Activated T-helper 1 cell treated with Interleukin-2 at 50 U/mL for 16 hours (primary cell): ENCODE results near the gene PPL.
A peak's percentile ranks its signal among the peaks of the same experiment; 100 is the strongest.
"Not testable (repeated sequence)": the region's sequence is repeated elsewhere in the genome, so short reads cannot be mapped to it uniquely, and the experiment has no call there.

Source experiments
- DNase-seq: peaks from one replicate; pipeline ENCODE4 v3.0.0-alpha.2; 2020; ENCODE audit warnings: low read depth

Gene PPL

DNA sequence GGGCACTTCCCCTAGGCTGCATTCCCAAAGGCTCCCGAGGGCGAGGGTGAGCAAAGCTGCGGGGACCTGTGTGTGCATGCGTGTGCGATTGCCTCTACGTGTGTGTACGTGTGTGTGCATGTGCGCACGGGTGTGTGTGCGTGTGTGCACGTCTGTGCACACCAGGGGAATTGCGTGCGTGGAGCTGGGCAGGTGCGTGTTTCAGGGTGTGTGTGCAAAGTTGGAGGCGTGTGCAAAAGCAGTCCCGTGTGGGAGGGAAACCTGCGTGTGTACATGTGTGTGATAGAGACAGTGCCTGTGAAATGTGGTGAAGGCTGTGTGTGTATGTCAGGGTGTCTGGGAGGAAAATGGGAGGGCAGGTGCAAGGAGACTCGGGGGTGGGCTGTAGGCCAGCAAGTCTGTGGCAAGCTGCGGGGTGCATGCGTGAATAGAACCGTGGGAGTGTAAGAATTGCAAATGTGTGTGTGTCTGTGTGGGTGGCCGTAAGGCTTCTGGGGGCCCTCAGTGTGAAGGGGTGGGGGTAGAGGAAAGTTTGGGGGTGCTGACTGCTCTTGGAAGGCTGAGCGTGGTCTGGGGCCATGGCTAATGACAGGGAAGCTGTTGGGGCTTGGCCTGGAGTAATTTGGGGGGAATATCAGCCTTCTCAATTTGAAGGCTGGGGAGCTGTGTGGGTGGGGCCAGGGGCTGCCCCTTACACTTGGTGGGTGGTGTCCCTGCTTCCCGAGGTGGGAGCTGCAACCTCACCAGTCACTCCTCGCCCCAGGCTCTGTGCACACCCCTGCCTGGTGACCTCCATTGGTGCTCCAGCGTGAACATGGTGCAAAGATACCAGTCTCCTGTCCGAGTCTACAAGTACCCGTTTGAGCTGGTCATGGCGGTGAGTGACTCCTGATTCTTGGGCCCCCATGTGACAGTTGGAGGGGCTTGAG lies 21.8 kb upstream of the PPL start:
- DNase-seq = no peak

DNA sequence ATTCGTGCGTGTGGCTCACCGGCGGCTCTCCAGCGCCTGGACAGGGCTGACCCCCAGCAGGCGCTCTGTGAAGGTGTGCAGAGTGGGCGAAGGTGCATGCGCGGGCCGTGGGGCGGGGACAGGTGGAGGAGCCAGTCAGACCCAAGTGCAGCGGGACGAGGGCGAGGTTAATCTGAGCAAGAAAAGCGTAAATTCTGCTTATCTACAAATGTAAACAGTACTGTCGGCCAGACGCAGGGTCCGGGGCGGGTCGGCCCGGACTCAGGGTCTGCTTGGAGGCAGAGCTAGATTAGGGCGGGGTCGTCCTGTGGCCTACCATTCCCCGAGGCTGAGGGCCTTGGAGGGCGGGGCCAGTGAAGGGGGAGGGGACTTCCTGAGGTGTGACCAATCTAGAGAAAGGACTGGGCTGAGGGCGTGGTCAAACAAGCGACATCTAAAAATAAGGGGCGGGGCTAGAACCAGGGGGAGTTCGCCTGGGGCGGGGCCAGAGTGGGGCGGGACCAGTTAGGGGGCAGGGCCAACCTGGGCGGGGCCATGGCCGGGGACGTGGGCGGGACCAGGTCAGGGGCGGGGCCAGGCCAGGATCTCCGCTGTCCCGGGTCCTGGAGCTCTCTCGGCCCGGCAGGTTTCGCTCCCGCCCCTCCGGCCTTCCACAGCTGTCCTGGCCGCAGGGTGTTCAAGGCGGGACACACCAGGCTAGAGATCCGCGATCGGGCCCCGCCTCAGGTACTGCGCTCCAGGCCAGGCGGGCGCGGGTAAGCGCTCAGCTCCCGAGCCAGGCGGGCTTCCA lies 21.0 kb upstream of the PPL start, which contains the start of gene SEC14L5:
SEC14L5 (plus strand) TSS at position 611 of the 790 bp plus-strand sequence. CDS start 994 bp downstream, outside the sequence.
- DNase-seq = peak; percentile 78

DNA sequence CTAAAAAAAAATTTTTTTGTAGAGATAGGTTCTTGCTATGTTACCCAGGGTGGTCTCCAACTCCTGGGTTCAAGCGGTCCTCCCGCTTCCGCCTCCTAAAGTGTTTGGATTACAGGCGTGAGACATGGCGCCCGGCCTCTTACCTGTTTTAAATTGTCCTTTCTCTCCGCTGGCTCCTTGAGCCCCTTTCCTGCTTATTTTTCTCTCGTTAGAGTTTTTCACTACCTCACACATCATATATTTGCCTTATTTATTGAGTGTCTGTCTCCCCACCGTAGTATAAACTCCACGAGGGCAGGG lies 20.4 kb upstream of the PPL start:
- no peak for DNase-seq

DNA sequence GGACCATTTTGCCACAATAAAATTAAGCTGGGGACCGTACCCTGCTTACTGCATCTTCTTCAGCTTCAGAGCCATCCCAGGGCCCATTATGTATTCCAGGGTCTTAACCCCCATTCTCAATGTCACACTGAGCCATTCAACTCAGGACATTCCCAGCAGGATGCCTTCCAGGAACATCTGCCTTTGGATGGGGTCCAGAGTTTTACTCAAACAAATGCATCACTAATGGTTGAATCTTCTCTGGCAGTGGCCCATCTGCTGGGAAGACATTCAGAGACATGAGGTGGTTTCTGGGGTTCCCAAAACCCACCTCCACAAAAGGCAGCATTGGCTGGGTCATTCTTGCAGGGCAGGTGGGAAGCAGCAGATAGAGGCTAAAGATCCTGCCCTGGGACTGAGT lies 17.8 kb upstream of the PPL start:
- no peak for DNase-seq

DNA sequence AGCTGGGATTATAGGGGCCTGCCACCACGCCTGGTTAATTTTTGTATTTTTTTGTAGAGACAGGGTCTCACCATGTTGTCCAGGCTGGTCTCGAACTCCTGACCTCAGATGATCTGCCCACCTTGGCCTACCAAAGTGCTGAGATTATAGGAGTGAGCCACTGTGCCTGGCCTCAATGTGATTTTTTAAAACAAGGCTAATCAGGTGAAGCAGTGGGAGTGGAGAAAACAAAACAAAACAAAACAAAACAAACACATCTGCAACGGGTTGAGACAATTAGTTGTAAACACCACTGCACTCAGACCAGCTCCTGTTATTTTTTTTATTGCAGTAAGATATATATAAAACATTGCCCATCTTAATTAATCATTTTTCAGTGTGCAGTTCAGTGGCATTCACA lies 14.6 kb upstream of the PPL start:
- not testable (repeated sequence) for DNase-seq

DNA sequence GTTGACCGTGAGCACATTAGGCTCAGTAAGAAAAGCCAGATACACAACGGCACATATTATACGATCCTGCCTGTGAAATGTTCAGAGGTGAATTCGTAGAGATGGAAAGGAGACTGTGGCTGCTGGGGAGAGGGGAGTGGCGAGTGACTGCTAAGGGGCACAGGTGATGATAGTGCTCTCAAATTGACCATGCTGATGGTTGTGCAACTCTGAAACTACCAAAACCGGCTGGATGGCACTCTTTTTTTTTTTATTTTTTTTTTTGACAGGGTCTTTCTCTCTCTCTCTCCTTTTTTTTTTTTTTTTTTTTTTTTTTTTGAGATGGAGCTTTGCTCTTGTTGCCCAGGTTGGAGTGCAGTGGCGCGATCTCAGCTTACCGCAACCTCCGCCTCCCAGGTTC lies 13.0 kb upstream of the PPL start:
- no peak for DNase-seq

DNA sequence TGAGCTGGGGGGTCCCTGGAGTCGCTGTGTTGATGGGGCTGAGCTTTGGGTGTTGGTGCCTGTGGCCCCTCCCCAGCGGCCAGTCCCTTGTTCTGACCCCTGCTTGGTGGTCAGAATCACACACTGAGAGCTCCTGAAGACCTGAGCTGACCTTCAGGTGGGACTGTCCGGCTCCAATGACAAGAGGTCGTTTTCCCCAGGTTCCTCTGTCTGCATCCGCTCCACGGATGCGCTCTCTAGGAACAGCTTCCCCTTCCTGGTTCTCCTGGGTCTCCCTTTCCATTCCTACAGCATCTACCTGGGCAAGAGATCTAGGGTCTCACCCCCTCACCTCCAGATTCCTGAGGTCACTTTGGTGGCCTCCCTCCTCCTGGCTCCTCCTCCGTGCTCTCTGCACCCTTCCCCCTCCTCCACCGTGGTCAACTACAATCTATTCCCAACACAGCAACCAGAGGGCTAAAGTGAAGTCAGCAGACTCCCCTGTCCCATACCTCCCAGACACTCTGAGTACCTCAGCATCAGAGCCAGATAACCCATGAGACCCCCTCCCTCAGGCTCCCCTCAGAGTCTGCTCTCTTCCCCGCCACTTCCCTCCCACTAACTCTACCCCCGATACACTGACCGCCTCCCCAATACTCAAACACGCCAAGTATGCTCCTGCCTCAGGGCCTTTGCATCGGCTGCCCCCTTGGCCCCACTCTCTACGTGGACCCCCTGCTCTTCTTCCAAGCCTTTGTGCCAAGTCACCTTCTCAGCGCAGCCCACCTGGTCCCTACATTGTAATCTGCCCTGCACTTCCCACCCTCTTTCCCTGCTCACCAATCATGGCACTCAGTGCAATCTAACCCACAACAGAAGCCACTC lies 12.2 kb upstream of the PPL start:
- no peak for DNase-seq

DNA sequence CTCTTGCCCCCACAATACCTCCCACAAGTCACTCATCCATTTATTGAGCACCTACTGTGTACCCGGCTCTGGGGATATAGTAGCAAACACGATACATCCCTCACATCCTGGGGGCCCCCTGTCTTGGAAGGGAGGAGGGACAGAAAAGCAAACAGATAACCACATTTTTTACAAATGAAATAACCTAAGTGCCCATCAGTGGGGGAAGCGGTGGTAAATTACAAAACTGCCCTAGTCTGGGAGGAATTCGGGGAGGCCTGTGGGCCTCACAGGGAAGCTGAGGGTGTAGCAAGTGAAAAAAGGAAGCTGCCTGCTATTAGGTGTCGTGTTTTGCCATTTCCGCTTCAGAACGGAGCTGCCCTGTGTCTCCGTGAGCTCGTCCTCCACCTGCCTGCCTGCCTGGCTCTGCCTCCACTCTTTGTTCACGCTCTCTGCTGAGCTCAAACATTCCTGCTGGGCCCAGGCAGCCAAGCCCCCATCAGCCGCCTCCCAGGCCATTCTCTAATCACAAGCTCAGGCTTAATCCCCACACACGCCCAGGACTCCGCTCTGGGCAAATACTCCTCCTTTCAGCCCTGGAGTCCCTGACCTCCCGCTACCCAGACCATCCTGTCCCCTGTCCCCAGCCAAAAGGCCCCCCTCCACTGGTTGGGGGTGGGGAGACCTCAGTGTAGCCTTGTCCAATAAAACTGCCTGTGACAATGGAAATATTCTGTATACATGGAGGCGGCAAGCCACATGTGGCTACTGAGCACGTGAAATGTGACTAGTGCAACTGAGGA lies 11.0 kb upstream of the PPL start:
- no peak for DNase-seq

DNA sequence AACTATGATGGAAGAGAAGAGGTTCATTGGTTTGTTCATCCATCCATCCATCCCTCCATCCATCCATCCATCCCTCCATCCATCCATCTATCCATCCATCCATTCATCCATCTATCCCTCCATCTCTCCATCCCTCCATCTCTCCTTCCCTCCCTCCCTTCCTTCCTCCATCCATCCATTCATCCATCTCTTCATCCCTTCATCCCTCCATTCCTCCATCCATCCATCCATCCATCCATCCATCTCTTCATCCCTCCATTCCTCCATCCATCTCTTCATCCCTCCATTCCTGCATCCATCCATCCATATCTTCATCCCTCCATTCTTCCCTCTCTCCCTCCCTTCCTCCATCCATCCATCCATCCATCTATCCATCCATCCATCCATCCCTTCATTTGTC lies 10.0 kb upstream of the PPL start:
- no peak for DNase-seq

DNA sequence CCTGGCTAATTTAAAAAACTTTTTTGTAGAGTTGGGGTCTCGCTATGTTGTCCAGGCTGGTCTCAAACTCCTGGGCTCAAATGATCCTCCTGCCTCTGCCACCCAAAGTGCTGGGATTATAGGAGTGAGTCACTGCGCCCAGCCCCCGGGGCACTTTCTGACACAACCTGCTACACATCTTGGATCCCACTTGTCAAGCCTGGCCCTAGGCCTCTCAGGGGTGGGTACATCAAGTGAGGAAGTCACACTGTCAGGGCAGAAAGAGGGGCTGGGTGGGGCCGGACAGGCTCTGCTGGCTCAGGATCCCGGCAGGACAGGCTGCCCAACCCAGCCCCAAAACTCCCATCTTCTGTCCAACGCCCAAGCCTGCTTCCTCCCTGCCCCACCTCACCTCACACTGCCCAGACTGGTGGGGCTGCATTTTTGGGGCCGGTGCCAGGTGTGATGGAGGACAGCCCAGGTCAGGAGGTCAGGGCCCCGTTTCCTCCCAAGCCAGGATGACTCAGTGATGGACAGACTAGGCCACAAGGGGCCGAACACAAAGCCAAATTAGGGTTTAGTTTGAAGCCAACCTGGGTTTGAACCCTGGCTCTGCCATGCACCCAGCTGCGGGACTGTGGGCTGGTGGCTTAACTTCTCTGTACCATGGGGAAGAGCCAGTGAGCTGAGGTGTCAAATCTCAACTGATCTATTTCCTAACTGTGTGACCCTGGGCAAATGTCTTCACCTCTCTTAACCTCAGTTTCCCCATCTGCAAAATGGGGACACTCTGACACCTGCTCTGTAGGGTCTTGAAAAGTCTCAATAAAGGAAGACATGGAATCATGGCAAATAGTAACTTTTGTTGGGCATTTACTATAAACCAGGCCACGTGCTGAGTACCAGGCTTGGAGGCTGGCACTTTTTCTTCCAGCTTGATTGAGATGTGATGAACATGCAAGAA lies 8.9 kb upstream of the PPL start:
- no peak for DNase-seq

DNA sequence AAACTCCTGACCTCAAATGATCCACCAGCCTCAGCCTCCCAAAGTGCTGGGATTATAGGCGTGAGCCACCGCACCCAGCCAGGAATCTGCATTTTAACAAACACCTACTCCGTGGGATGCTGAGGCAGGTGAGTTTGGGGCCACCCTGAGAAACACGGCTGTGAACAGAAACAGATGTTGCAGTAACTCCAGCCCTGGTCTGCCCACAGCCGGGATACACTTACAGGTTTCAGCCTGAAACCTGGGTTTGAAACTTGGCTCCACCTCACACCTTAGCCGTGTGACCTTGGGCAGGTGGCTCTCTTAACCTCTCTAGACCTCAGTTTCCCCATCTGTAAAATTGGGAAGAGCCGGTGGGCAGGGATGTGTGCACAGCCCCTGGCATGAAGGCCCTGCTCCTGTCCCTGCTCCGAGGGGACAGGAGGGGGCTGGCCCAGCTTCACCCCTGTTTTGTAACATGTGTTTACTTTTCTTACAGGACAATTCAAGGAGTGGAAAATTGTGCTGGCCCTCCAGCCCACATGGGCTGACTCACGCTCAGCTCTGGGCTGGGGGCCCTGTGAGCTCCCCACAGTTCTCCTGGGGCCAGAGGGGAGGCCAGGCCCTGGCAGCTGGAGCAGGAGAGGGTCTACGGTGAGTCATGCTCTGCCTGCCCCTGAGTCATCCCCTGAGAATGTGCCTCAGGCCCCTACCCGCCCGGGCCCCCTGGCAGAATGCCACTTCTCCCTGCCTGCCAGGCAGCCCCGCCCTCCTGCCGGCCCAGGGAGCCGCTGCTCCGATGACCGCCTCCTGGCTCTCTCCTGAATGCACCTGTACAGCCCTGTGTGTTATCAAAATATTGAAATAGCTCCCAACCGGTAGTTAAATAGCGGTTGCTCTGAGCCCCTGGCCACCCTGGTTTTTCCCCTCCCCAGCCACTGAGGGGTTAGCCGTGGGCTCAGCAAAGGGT lies 7.7 kb upstream of the PPL start:
- DNase-seq = no peak

DNA sequence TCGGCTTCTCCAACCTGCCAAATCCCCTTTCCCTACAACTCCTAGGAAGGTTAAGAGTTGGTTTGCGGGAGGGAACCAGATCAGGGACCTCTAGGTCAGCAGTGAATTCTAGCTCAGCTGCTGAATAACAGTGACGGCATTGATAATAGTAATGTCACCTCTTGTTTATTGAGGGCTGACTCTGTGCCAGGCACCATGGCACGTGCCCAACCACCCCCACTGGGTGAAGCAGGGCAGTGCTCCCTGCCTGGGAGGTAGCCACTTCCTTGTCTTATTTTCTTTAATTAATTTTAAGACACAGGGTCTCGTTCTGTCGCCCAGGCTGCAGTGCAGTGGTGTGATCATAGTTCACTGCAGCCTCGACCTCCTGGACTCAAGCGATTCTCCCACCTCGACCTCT lies 5.5 kb upstream of the PPL start:
- no peak for DNase-seq

DNA sequence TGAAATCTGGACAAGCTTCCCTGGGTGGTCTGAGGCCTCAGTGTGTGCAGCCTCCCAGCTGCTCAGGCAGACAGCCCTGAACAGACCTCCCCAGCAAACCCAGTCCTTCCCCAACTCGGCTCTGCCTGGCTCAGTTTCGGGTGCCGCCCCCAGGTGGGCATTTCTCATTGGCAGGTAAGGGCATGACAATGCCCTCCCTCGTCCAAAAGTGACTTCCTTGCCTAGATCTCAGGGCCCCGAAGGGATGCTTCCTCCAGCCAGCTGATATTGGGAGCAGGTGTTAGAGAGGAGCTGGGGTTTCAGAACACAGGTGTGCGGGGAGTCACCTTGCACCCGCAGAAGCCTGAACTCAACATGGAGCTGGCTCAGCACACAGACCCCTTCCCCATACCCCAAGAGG lies 3.8 kb upstream of the PPL start:
- no peak for DNase-seq

DNA sequence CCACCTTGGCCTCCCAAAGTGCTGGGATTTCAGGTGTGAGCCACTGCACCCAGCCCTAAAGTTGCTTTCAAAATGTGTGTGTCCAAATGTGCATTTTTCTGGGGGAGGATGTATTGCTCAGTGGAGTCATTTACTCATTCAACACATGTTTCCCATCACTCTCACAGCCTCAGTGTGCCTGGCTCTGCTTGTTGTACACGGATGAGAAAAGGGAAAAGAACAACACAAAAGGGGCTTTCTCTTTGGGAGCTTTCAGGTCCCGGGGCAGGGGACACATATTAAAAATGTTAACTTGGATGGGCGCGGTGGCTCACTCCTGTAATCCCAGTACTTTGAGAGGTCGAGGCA lies 1.7 kb upstream of the PPL start:
- no peak for DNase-seq

DNA sequence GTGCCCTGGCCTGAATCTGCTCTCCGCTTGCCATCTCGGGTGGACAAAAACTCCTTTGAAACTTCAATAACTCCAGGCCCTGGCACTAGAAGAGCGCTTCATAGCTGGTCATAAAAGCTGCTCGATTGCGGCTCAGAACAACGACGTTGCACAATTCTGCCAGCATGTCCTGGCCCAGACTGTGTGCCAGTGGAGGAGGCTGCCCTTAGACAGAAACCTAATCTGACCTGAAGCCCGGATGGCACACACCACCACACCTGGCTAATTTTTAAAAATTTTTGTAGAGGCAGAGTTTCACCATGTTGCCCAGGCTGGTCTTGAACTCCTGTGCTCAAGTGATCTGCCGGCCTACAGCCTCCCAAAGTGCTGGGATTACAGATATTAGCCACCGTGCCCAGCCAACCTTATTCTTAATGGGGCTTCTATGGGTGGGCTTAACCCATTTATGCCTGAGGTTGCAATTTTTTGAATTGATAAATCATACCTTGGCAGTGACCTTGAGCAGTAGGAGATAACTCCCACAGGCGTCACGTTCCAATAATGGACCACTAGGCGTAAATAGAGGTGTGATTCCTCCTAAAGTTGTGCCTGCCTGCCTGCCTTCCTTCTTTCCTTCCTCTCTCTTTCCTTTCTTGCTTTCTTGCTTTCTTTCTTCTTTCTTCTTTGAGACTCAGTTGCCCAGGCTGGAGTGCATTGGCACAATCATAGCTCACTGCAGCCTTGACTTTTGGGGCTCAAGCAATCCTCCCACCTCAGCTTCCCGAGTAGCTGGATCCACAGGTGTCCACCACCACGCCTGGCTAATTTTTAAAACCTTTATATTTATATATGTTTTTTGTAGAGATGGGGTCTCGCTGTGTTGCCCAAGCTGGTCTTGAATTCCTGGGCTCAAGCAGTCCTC lies 1.1 kb upstream of the PPL start:
- no peak for DNase-seq

DNA sequence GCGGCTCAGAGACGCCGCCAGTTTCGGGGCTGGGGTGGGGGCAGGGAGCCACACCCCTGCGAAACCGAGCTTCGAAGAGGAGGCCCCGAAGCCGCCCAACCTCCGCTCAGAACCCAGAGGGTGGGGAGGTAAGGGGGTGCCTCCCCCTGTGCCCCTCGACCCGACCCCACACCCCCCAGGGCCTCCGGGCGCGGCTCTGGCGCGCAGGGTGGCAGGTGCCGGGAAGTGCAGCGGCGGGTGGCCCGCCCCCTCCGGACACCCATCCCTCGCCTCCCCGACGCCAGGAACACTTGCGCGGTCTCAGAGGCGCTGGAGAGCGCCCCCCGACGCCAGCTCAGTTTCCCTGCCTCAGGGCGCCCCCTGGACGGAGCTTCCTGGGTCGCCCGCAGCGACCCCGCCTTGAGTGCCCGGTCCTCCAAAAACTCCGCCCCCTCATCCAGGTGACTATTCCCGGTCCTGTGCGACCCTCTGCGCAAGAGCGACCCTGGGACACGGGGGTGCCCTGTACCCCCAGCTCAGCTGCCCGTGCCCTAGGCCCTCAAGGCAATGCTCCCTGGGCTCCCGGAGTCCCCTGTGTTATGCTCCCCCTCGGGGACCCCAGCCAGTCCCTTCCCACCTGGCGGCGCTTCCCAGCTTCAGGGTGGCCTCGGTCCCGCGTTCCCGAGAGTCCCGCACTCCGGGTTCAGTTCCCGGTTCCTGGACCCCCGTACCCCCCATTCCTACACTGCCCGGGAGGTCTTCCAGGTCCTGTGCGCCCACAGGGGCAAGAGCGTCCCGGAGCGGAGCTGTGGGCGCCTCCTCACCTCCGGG lies 562 bp downstream of the PPL start:
- no peak for DNase-seq

DNA sequence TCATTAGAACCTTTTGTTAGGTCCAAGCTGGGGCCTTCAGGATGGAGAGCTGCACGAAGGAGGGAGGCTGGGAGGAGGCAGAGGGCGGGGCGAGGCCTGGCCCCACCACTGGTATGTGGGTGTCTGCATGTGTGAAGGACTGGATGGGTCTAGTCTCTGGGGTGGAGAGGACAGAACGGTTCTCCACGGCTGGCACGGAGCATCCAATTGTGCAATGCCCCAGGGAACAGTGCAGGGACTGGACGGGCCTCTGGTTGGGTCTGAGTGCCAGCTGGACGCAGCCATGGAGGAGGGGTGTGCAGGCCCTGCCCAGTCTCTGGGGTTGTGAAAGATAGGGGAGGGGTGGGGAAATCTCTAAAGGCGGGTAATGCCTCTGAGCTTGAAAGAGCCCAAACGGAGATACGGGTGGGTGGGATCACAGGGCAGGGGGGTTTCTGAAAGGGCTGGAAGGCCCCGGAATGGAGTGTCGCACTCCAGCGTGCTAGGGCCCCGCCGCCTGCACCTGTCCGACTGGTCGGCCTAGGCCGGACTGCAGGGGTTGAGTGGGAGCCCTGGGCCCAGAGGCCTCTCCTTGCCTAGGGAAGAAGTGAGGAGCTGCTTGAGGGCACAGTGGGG lies 1.6 kb downstream of the PPL start:
- DNase-seq = no peak
